ENCODE measurements around the gene PCDHGA8.
A peak's percentile ranks its signal among the peaks of the same experiment; 100 is the strongest.
"Not testable (repeated sequence)": the region's sequence is repeated elsewhere in the genome, so short reads cannot be mapped to it uniquely, and the experiment has no call there.

Gene PCDHGA8

DNA sequence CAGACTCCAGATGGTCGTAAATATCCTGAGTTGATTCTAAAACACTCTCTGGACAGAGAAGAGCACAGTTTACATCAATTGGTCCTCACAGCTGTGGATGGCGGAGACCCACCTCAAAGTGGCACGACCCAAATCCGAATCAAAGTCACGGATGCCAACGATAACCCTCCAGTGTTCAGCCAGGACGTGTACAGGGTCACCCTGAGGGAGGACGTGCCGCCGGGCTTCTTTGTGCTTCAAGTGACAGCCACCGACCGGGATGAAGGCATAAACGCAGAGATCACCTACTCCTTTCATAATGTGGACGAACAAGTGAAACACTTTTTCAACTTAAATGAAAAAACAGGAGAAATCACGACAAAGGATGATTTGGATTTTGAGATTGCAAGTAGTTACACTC, 31.7 kb upstream of the PCDHGA8 start:
- H3K36me3 Mint-ChIP-seq (ENCODE audit: low read depth): peaks cover 8% of the 10 kb centered on the region
- peaks cover 48% of the 10 kb centered on the region for H3K27me3 Mint-ChIP-seq (ENCODE audit: low read depth)
- peak overlapping the region; percentile 14 for H3K4me3 Mint-ChIP-seq
- H3K9me3 Mint-ChIP-seq: peaks cover 44% of the 10 kb centered on the region
- H3K4me1 Mint-ChIP-seq (ENCODE audit: low read depth): peaks cover 4% of the 10 kb centered on the region
- no peak overlapping the region for H3K27ac Mint-ChIP-seq

DNA sequence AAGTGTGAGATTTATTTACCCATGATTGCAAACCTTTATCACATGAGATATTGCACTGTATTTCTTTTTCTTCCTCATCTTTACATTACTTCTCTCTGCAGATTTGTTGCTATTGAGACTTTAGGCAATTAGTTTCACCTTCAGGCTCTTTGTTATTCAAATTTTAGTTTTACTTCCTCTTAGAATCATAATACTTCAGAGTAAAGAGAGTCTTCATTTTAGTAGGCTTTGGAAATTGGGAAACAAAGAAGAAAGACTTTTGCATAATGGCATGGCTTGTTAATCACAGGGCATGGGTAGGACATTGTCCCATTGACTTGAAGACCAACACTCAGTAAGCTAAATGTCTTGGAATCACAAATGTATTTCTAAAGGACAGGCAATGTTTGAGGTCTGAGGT, 29.7 kb upstream of the PCDHGA8 start:
- Mint-ChIP-seq H3K4me1 (ENCODE audit: low read depth) (peaks cover 4% of the 10 kb centered on the region), H3K4me3 (no peak overlapping the region), H3K36me3 (ENCODE audit: low read depth) (peaks cover 8% of the 10 kb centered on the region), H3K27ac (no peak overlapping the region), H3K27me3 (ENCODE audit: low read depth) (peaks cover 46% of the 10 kb centered on the region), H3K9me3 (peaks cover 40% of the 10 kb centered on the region)

DNA sequence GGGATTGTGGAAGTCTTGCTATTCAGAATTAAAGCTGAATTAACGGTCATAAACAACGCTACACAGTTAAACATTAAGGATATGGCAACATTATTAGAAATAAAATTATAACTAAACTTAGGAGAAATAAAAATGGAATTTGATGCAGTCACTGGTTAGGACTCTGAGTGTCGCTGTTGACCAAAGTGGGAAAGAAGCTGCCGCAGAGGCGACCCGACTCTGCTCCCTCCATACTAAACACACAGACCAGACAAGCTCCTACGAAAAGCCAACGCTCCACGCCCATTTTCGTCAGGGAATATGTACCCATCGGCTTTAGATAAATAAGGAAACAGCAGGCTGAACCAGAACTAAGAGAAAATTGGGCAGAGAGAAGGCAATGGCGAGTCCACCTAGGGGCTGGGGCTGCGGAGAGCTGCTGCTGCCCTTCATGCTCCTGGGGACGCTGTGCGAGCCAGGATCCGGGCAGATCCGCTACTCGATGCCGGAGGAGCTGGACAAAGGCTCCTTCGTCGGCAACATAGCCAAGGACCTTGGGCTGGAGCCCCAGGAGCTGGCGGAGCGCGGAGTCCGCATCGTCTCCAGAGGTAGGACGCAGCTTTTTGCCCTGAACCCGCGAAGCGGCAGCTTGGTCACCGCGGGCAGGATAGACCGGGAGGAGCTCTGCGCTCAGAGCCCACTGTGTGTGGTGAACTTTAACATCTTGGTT, 28.3 kb upstream of the PCDHGA8 start, which contains the start of gene PCDHGA5:
TSS of gene PCDHGA5 (plus strand) at position 211 of the 709 bp plus-strand sequence. CDS start at position 380, 169 bp downstream.
- H3K9me3 Mint-ChIP-seq: peaks cover 40% of the 10 kb centered on the region
- H3K4me3 Mint-ChIP-seq: no peak within 1 kb of the TSS
- H3K27ac Mint-ChIP-seq: no peak within 1 kb of the TSS
- peaks cover 4% of the 10 kb centered on the region for H3K4me1 Mint-ChIP-seq (ENCODE audit: low read depth)
- peaks cover 46% of the 10 kb centered on the region for H3K27me3 Mint-ChIP-seq (ENCODE audit: low read depth)
- H3K36me3 Mint-ChIP-seq (ENCODE audit: low read depth): peaks cover 8% of the 10 kb centered on the region

DNA sequence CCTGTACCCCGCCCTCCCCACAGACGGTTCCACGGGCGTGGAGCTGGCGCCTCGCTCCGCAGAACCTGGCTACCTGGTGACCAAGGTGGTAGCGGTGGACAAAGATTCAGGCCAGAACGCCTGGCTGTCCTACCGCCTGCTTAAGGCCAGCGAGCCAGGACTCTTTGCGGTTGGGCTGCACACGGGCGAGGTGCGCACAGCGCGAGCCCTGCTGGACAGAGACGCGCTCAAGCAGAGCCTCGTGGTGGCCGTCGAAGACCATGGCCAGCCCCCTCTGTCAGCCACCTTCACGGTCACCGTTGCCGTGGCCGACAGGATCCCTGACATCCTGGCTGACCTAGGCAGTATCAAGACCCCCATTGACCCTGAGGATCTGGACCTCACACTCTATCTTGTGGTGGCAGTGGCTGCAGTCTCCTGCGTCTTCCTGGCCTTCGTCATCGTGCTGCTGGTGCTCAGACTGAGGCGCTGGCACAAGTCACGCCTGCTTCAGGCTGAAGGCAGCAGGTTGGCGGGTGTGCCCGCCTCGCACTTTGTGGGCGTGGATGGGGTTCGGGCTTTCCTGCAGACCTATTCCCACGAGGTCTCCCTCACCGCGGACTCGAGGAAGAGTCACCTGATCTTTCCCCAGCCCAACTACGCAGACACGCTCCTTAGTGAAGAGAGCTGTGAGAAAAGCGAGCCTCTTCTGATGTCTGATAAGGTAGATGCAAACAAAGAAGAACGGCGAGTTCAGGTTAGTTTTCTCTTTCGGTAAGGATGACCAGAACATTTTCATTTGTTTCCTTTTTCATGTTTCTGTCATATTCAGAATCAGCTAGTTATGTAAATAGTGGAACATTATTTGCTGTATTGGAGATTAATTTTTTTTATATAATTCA, 26.2 kb upstream of the PCDHGA8 start:
- H3K36me3 Mint-ChIP-seq (ENCODE audit: low read depth): peaks cover 6% of the 10 kb centered on the region
- peaks cover 40% of the 10 kb centered on the region for H3K27me3 Mint-ChIP-seq (ENCODE audit: low read depth)
- H3K4me3 Mint-ChIP-seq: no peak overlapping the region
- peaks cover 4% of the 10 kb centered on the region for H3K4me1 Mint-ChIP-seq (ENCODE audit: low read depth)
- H3K9me3 Mint-ChIP-seq: peaks cover 31% of the 10 kb centered on the region
- H3K27ac Mint-ChIP-seq: no peak overlapping the region

DNA sequence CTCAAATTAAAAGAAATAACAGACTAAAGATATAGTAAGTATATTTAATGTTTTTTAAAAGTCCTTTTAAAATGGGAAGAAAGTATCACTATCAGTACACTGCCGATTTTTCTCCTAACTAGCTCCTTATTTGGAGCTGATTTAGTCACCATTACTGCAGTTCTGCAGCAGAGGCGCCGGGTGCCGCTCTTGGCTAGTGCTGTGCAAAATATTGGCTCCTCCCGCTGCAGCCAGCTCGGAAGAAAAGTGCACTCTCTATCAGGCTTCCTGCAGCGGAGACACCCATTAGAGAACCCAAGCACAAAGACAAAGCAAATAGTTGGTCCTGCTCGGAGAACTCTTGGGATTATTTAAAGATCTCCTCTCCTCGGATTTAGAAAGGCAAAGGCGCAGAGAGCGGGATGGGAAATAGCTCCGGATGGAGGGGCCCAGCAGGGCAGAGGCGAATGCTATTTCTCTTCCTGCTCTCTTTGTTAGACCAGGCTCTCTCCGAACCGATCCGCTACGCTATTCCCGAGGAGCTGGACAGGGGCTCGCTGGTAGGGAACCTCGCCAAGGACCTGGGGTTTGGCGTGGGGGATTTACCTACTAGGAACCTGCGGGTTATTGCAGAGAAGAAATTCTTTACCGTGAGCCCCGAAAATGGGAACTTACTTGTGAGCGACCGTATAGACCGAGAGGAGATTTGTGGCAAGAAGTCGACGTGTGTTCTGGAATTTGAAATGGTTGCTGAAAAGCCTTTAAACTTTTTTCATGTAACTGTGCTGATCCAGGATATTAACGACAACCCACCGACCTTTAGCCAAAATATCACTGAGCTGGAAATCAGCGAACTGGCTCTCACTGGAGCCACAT, 22.2 kb upstream of the PCDHGA8 start, which contains the start of gene PCDHGB3:
TSS of gene PCDHGB3 (plus strand) at position 249 of the 855 bp plus-strand sequence. CDS start at position 402, 153 bp downstream.
- peaks cover 38% of the 10 kb centered on the region for H3K9me3 Mint-ChIP-seq
- H3K27ac Mint-ChIP-seq: no peak within 1 kb of the TSS
- peak within 1 kb of the TSS; percentile 70 for H3K4me3 Mint-ChIP-seq
- H3K27me3 Mint-ChIP-seq (ENCODE audit: low read depth): peaks cover 26% of the 10 kb centered on the region
- peaks cover 2% of the 10 kb centered on the region for H3K36me3 Mint-ChIP-seq (ENCODE audit: low read depth)
- peaks cover 2% of the 10 kb centered on the region for H3K4me1 Mint-ChIP-seq (ENCODE audit: low read depth)

DNA sequence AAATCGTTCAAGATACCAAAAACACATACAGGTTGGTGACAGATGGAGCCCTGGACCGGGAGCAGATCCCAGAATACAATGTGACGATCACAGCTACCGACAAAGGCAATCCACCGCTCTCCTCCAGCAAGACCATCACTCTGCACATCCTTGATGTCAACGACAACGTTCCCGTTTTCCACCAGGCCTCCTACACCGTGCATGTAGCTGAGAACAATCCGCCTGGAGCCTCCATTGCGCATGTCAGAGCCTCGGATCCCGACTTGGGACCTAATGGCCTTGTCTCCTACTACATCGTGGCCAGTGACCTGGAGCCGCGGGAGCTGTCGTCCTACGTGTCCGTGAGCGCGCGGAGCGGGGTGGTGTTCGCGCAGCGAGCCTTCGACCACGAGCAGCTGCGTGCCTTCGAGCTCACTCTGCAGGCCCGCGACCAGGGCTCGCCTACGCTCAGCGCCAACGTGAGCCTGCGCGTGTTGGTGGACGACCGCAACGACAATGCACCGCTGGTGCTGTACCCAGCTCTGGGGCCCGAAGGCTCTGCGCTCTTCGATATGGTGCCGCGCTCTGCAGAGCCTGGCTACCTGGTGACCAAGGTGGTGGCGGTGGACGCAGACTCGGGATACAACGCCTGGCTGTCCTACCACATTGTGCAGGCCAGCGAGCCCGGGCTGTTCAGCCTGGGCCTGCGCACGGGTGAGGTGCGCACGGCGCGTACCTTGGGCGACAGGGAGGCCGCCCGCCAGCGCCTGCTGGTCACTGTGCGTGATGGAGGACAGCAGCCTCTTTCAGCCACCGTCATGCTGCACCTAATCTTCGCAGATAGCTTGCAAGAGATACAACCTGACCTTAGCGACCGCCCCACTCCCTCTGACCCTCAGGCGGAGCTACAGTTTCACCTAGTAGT, 20.6 kb upstream of the PCDHGA8 start:
- H3K4me3 Mint-ChIP-seq: no peak overlapping the region
- H3K27me3 Mint-ChIP-seq (ENCODE audit: low read depth): peaks cover 16% of the 10 kb centered on the region
- peaks cover 2% of the 10 kb centered on the region for H3K4me1 Mint-ChIP-seq (ENCODE audit: low read depth)
- H3K36me3 Mint-ChIP-seq (ENCODE audit: low read depth): peaks cover 2% of the 10 kb centered on the region
- no peak overlapping the region for H3K27ac Mint-ChIP-seq
- H3K9me3 Mint-ChIP-seq: peaks cover 36% of the 10 kb centered on the region

DNA sequence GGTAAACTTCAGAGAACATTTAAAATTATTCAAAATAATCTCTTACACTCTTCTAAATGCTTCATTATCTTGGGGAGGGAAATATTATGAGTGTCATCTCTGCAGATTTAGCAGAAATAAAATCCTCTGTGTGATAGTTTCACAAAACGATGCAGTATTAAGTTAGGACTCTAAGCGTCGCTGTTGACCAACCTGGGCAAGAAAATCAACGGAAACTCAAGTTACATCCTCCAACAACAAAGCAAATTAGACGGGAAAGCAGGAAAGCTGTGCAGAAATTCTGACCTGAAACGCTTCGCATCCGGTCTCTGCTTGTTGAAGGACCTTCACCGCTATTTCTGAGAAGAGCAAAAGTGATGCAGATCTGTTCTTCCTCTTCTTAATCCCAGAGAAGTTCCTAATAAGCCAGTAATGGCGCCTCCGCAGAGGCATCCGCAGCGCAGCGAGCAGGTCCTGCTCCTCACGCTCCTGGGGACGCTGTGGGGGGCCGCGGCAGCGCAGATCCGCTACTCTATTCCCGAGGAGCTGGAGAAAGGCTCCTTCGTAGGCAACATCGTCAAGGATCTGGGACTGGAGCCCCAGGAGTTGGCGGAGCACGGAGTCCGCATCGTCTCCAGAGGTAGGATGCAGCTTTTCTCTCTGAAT, 18.6 kb upstream of the PCDHGA8 start, which contains the start of gene PCDHGA6:
TSS of gene PCDHGA6 (plus strand) at position 219 of the 645 bp plus-strand sequence. CDS start at position 412, 193 bp downstream.
- Mint-ChIP-seq H3K9me3 (peaks cover 40% of the 10 kb centered on the region), H3K27me3 (ENCODE audit: low read depth) (peaks cover 16% of the 10 kb centered on the region), H3K4me3 (peak within 1 kb of the TSS; percentile 15), H3K27ac (peak within 1 kb of the TSS; percentile 22), H3K4me1 (ENCODE audit: low read depth) (peaks cover 2% of the 10 kb centered on the region), H3K36me3 (ENCODE audit: low read depth) (peaks cover 2% of the 10 kb centered on the region)

DNA sequence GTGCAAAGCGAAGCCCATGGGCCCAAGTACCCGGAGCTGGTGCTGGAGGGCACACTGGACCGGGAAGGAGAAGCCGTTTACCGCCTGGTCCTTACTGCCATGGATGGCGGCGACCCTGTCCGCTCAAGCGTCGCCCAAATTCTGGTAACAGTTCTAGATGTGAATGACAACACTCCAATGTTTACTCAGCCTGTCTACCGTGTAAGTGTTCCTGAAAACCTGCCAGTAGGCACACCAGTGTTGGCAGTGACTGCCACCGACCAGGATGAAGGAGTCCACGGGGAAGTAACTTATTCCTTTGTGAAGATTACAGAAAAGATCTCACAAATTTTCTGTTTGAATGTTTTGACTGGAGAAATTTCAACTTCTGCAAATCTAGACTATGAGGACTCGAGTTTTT, 17.8 kb upstream of the PCDHGA8 start:
- Mint-ChIP-seq H3K27ac (no peak overlapping the region), H3K27me3 (ENCODE audit: low read depth) (peaks cover 16% of the 10 kb centered on the region)

DNA sequence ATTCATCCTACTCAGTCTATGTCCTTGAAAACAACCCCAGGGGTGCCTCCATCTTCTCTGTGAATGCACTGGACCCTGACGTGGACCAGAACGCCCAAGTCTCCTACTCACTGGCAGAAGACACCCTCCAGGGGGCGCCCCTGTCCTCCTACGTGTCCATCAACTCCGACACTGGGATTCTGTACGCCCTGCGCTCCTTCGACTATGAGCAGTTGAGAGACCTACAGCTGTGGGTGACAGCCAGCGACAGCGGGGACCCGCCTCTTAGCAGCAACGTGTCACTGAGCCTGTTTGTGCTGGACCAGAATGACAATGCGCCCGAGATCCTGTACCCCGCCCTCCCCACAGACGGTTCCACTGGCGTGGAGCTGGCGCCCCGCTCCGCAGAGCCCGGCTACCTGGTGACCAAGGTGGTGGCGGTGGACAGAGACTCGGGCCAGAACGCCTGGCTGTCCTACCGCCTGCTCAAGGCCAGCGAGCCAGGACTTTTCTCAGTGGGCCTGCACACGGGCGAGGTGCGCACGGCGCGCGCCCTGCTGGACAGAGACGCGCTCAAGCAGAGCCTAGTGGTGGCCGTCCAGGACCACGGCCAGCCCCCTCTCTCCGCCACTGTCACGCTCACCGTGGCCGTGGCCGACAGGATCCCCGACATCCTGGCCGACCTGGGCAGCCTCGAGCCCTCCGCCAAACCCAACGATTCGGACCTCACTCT, 16.8 kb upstream of the PCDHGA8 start:
- peaks cover 18% of the 10 kb centered on the region for H3K27me3 Mint-ChIP-seq (ENCODE audit: low read depth)
- not testable (repeated sequence) for H3K4me1 Mint-ChIP-seq (ENCODE audit: low read depth)

More for the DNA sequence above, 17.8 kb upstream of the PCDHGA8 start:
- peaks cover 2% of the 10 kb centered on the region for H3K36me3 Mint-ChIP-seq (ENCODE audit: low read depth)
- H3K9me3 Mint-ChIP-seq: peaks cover 40% of the 10 kb centered on the region
- no peak overlapping the region for H3K4me3 Mint-ChIP-seq
- peaks cover 2% of the 10 kb centered on the region for H3K4me1 Mint-ChIP-seq (ENCODE audit: low read depth)

DNA sequence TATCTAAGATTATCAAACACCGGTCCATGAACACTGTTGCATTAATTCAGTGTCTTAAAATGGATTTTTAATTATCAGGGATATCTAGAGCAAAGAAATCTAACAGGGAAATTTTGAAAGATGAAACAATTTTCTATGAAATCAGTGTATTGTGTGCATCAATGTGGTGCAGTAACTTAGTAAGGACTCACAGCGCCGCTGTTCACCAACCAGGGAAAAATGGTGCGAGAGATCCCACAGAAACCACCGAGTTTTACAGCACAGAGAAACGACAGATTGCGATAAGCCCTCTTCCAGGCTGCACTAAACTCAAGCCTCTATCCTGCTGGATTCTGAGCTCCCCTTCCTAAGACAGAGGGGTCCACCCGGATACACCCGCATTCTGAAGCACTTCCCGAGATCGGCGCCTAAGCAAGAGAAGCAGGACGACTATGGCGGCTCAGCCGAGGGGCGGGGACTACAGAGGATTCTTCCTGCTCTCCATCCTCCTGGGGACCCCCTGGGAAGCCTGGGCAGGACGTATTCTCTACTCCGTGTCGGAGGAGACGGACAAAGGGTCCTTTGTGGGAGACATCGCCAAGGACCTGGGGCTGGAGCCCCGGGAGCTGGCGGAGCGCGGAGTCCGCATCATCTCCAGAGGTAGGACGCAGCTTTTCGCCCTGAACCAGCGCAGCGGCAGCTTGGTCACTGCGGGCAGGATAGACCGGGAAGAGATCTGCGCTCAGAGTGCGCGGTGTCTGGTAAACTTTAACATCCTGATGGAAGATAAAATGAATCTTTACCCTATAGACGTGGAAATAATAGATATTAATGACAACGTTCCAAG, 9.8 kb upstream of the PCDHGA8 start, which contains the start of gene PCDHGA7:
TSS of gene PCDHGA7 (plus strand) at position 274 of the 826 bp plus-strand sequence. CDS start at position 432, 158 bp downstream.
- peaks cover 31% of the 10 kb centered on the region for H3K27me3 Mint-ChIP-seq (ENCODE audit: low read depth)
- H3K9me3 Mint-ChIP-seq: peaks cover 30% of the 10 kb centered on the region
- no peaks in the 10 kb centered on the region for H3K36me3 Mint-ChIP-seq (ENCODE audit: low read depth)
- peak within 1 kb of the TSS; percentile 78 for H3K4me3 Mint-ChIP-seq
- H3K4me1 Mint-ChIP-seq (ENCODE audit: low read depth): no peaks in the 10 kb centered on the region
- H3K27ac Mint-ChIP-seq: no peak within 1 kb of the TSS

More for the DNA sequence above, 16.8 kb upstream of the PCDHGA8 start:
- not testable (repeated sequence) for H3K4me3 Mint-ChIP-seq; H3K36me3 Mint-ChIP-seq (ENCODE audit: low read depth); H3K27ac Mint-ChIP-seq
- H3K9me3 Mint-ChIP-seq: peaks cover 40% of the 10 kb centered on the region

DNA sequence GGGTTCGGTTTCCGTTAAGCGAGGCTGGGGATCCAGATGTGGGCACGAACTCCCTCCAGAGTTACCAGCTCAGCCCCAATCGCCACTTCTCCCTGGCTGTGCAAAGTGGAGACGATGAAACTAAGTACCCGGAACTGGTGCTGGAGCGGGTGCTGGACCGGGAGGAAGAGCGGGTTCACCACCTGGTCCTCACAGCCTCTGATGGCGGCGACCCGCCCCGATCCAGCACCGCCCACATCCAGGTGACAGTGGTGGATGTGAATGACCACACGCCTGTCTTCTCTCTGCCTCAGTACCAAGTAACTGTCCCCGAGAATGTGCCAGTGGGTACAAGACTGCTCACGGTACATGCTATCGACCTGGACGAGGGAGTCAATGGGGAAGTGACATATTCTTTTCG, 9.1 kb upstream of the PCDHGA8 start:
- Mint-ChIP-seq H3K4me1 (ENCODE audit: low read depth) (no peaks in the 10 kb centered on the region), H3K27me3 (ENCODE audit: low read depth) (peaks cover 33% of the 10 kb centered on the region), H3K27ac (no peak overlapping the region), H3K9me3 (peaks cover 31% of the 10 kb centered on the region), H3K36me3 (ENCODE audit: low read depth) (no peaks in the 10 kb centered on the region), H3K4me3 (peak overlapping the region; percentile 78)
